ENCODE data around the gene PTPRN2. TPM values are rescaled to one million over a fixed set of nuclear protein-coding genes. Genes with fewer than 3 reads are reported as not detected.
A peak's percentile ranks its signal among the peaks of the same experiment; 100 is the strongest.
"Not testable (repeated sequence)": the region's sequence is repeated elsewhere in the genome, so short reads cannot be mapped to it uniquely, and the experiment has no call there.

PTPRN2 gene
- total RNA-seq, 1 donor from 2014 or later: 32.2 TPM

- TF ChIP-seq CTCF (conservative IDR thresholded peaks at IDR 0.05): no peak
- no peaks in the 10 kb centered on the region for H3K4me1 Mint-ChIP-seq
- H3K27ac Mint-ChIP-seq (ENCODE audit: unreplicated experiment): peak overlapping the region; percentile 40
- no peak overlapping the region for H3K4me3 Mint-ChIP-seq
- H3K9me3 Mint-ChIP-seq: no peaks in the 10 kb centered on the region
- DNase-seq (ENCODE audit: low read depth, low spot score): no peak
- H3K36me3 Mint-ChIP-seq (ENCODE audit: low read depth): no peaks in the 10 kb centered on the region
- no peaks in the 10 kb centered on the region for H3K27me3 Mint-ChIP-seq (ENCODE audit: low read depth)
Observed at GRCh38 chr7:158428837-158429753, 158.5 kb downstream of the PTPRN2 start.

- H3K27me3 Mint-ChIP-seq (ENCODE audit: low read depth): no peaks in the 10 kb centered on the region
- H3K9me3 Mint-ChIP-seq: no peaks in the 10 kb centered on the region
- peak overlapping the region; percentile 75 for H3K27ac Mint-ChIP-seq (ENCODE audit: unreplicated experiment)
- no peaks in the 10 kb centered on the region for H3K36me3 Mint-ChIP-seq (ENCODE audit: low read depth)
- TF ChIP-seq CTCF (conservative IDR thresholded peaks at IDR 0.05): no peak
- no peak for DNase-seq (ENCODE audit: low read depth, low spot score)
- H3K4me1 Mint-ChIP-seq: no peaks in the 10 kb centered on the region
- H3K4me3 Mint-ChIP-seq: no peak overlapping the region
Observed at GRCh38 chr7:158428131-158428836, 159.3 kb downstream of the PTPRN2 start.

- not testable (repeated sequence) for H3K4me1 Mint-ChIP-seq; H3K27me3 Mint-ChIP-seq (ENCODE audit: low read depth); H3K36me3 Mint-ChIP-seq (ENCODE audit: low read depth); DNase-seq (ENCODE audit: low read depth, low spot score); H3K27ac Mint-ChIP-seq (ENCODE audit: unreplicated experiment); H3K4me3 Mint-ChIP-seq; H3K9me3 Mint-ChIP-seq
Observed at GRCh38 chr7:158425676-158426075, 161.9 kb downstream of the PTPRN2 start.

- no peak for TF ChIP-seq CTCF (conservative IDR thresholded peaks at IDR 0.05)
- no peak for DNase-seq (ENCODE audit: low read depth, low spot score)
- Mint-ChIP-seq H3K36me3 (ENCODE audit: low read depth) (no peaks in the 10 kb centered on the region), H3K9me3 (no peaks in the 10 kb centered on the region), H3K27ac (ENCODE audit: unreplicated experiment) (no peak overlapping the region), H3K4me3 (no peak overlapping the region), H3K27me3 (ENCODE audit: low read depth) (no peaks in the 10 kb centered on the region), H3K4me1 (no peaks in the 10 kb centered on the region)
Observed at GRCh38 chr7:158424531-158424930, 163.1 kb downstream of the PTPRN2 start.

GRCh38 chr7:158424011-158424410 is 163.6 kb downstream of the PTPRN2 start:
- H3K9me3 Mint-ChIP-seq: no peaks in the 10 kb centered on the region
- no peaks in the 10 kb centered on the region for H3K36me3 Mint-ChIP-seq (ENCODE audit: low read depth)
- H3K4me1 Mint-ChIP-seq: no peaks in the 10 kb centered on the region
- H3K4me3 Mint-ChIP-seq: no peak overlapping the region
- no peak for TF ChIP-seq CTCF (conservative IDR thresholded peaks at IDR 0.05)
- no peak for DNase-seq (ENCODE audit: low read depth, low spot score)
- no peak overlapping the region for H3K27ac Mint-ChIP-seq (ENCODE audit: unreplicated experiment)
- no peaks in the 10 kb centered on the region for H3K27me3 Mint-ChIP-seq (ENCODE audit: low read depth)
